GM21526 (cell line): ENCODE results near the gene SAMD14.

Source experiments
- ATAC-seq: cut with Tn5 transposase; IDR thresholded peaks from one replicate; pipeline ENCODE4 v1.9.1; 2021; ENCODE audit warnings: moderate library complexity; ENCODE audit not compliant: unreplicated experiment, low FRiP score

SAMD14 gene

GRCh38 chr17:50129728-50130558, at the start of gene SAMD14:
Gene SAMD14, minus strand, starts transcription at chr17:50130160. Its CDS starts 5,201 bp downstream, at chr17:50124959.
- ATAC-seq = no peak

GRCh38 chr17:50177983-50178834, 48.2 kb upstream of the SAMD14 start:
- no peak for ATAC-seq

- no peak for ATAC-seq
Measured at GRCh38 chr17:50177476-50177875, 47.5 kb upstream of the SAMD14 start.

- no peak for ATAC-seq
Measured at GRCh38 chr17:50176559-50177357, 46.8 kb upstream of the SAMD14 start.

- no peak for ATAC-seq
Measured at GRCh38 chr17:50175035-50175807, 45.3 kb upstream of the SAMD14 start.

- ATAC-seq = no peak
Measured at GRCh38 chr17:50174444-50174843, 44.5 kb upstream of the SAMD14 start.

- no peak for ATAC-seq
Measured at GRCh38 chr17:50173335-50173941, 43.5 kb upstream of the SAMD14 start.

GRCh38 chr17:50172936-50173334, 43.0 kb upstream of the SAMD14 start:
- no peak for ATAC-seq

GRCh38 chr17:50172130-50172529, 42.2 kb upstream of the SAMD14 start:
- ATAC-seq = no peak

- no peak for ATAC-seq
Measured at GRCh38 chr17:50171371-50172071, 41.6 kb upstream of the SAMD14 start.

- no peak for ATAC-seq
Measured at GRCh38 chr17:50170662-50171370, 40.9 kb upstream of the SAMD14 start.

GRCh38 chr17:50169881-50170459, 40.0 kb upstream of the SAMD14 start:
- no peak for ATAC-seq

- no peak for ATAC-seq
Measured at GRCh38 chr17:50169121-50169764, 39.3 kb upstream of the SAMD14 start.

- ATAC-seq = no peak
Measured at GRCh38 chr17:50168319-50168718, 38.4 kb upstream of the SAMD14 start.

GRCh38 chr17:50167371-50167770, 37.4 kb upstream of the SAMD14 start:
- ATAC-seq = no peak

- no peak for ATAC-seq
Measured at GRCh38 chr17:50166518-50167181, 36.7 kb upstream of the SAMD14 start.
